Frontal cortex (tissue), 4 donors: Measurements from ENCODE around the gene CASP1. TPM values are rescaled to one million over a fixed set of nuclear protein-coding genes. Genes with fewer than 3 reads are reported as not detected.
"Not testable (repeated sequence)": the region's sequence is repeated elsewhere in the genome, so short reads cannot be mapped to it uniquely, and the experiment has no call there.

Experiments used
- DNase-seq, 2 donors: peaks; one replicate each; pipeline ENCODE4 v3.0.0; 2012; ENCODE audit warnings: low spot score in 2 of 2
- FAIRE-seq: peaks from 2 replicates; lab custom pipeline; 2012; peaks lifted over from hg19 to GRCh38; lab: Jason Lieb, UNC
- total RNA-seq: library from RNA; depleted of rRNA; stranded (reverse); fragments of >200 nt; gene quantifications from one replicate; pipeline ENCODE4 v1.2.3, GENCODE V29; 2014
- donor health status: control.
- donor health status: control.
- donor health status: control.

The CASP1 gene
- 2.9 TPM for total RNA-seq

DNA sequence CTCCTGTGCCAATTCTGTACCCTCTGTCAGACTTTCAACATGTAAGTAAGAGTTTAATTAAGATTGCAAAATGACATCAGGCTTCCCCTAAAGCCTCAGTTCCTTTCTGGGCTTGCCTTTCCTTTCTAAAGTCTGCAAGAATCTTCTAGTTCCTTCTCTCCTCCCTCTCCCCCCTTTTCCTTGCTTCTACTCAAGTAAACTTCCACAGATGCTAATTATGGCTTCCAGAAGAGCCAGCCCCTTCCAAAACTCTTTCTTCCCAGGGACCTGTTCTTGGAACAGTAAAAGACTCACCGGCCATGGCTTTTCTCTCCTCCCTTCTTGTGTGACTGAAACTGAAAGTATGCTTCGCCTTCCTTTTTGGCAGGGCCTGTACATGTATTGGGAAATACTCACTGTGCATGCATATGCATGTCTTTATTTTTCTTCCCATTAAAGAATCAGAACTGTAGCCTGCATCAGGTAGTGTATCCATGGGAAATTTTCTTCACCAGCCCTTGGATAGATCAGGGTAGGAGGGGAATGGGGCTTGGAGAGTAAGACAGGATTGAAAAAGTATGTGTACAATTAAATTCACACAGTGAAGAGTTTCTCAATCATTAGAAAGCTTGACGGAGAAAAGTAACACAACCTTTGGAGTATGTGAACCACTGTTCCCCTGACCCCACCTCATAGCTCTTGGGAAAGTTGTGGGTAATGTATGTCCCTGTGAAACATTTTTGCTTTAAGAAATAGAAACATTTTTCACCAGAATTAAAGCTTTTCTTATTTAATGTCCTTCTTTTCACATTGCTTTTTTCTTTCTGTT is at the start of gene CASP1:
Gene CASP1 (minus strand): TSS at position 332 of the 808 bp plus-strand sequence. CDS start 31 bp downstream, at position 301.
- FAIRE-seq (no peak), DNase-seq (no peak)

- no peak for DNase-seq
- no peak for FAIRE-seq
These were observed 46.6 kb upstream of the CASP1 start for GRCh38 chr11:105081412-105082150.

DNA sequence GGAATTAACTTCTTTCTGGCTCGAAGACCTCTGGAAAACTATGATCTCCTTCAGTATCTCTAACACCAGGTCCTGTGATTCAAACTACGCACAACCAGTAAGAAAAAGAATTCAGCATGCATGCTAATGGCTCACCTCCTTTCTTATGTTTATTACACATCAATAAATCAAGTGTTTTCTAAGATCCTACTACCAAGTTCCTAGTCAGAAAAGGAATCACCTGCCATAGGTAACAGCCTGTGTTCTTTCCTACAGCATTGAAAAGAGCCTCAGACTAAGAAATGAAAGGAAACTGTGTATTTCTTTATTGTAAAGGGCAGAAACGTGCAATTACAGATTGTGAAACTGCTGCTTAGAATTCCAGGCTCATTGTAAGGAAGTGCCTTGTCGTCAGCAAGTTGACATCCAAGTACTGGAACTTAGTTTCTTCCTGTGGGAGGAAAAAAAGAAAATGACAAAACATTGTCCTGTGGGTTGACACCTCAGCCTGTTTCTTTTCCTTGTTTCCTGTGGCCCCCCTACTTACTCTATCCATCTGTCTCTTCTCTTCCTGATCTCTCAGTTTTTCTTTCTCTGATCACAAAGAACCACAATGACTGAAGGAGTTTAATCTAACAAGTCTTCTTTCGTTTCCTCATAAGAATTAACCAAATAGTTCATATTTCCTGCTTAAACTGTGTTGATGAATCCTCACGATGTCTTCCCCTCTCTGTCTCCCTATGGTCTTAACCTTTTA is 45.4 kb upstream of the CASP1 start:
- not testable (repeated sequence) for FAIRE-seq, DNase-seq

- FAIRE-seq (no peak), DNase-seq (no peak)
These were observed 43.3 kb upstream of the CASP1 start for GRCh38 chr11:105078283-105078682.

GRCh38 chr11:105077141-105077790 is 42.3 kb upstream of the CASP1 start:
- DNase-seq, FAIRE-seq: not testable (repeated sequence)

GRCh38 chr11:105074166-105074530 is 39.2 kb upstream of the CASP1 start:
- no peak for FAIRE-seq
- no peak for DNase-seq

DNA sequence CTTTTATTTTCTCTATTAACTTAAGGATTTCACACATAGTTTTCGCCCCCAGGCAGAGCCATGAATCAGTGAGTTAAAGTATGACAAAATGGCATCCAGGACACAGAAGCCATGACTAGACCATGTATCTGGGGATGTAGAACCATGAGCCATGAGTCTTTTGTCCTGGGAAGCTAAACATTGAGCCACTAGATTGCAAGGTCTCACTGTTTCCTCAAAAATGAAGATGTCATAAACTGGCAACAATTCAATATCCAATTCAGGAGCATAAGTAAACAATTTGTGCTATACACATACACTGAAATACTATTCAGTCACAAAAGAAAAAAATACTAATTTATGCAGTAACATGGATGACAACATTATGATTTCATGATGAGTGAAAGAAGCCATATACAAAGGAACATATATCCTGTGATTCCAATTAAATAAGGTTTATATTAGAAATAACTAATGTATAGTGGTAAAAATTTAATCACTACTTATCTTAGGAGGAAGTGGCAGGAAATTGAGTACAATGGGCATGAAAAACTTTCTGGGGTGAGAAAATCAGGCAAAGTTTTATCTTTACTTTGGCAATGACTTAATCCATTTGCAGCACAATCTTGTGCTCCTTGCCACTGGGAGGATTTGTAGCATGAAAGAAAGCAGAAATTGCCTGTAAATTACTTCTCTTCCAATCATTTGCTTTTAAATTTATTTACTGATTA is 38.7 kb upstream of the CASP1 start:
- FAIRE-seq (no peak), DNase-seq (no peak)

DNA sequence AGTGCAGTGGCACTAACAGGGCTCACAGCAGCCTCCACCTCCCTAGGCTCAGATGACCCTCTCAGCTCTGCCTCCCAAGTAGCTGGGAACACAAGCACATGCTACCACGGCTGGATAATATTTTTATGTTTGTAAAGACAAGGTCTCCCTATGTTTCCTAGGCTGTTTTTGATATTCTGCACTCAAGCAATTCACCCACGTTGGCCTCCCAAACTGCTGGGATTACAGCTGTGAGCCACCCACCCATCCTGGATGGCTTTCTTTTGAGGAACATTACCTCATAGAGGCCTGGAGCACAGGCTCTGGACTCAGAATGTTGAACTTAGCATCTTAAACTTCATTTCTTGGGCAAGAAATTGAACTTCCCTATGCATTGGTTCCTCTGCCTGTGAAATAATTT is 37.1 kb upstream of the CASP1 start:
- DNase-seq, FAIRE-seq: not testable (repeated sequence)

DNA sequence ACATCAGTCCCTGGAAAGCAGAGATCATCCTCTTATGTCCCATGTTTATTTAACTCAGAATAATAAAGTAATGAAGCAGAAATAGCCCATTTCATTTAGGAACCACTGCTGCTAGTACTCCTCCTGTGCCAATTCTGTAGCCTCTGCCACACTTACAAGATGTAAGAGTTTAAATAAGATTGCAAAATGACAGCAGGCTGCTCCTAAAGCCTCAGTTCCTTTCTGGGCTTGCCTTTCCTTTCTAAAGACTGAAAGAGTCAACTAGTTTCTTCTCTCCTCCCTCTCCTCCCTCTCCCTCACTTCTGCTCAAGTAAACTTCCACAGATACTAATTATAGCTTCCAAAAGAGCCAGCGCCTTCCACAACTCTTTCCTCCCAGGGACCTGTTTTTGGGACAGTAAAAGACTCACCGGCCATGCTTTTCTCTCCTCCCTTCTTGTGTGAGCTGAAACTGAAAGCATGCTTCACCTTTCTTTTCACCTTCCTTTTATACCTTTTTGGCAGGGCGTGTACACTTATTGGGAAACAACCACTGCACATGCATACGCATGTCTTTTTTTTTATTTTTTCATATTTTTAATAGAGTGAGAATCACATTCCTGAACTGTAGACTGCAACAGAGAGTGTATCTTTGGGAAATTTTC is 36.3 kb upstream of the CASP1 start:
- no peak for FAIRE-seq
- no peak for DNase-seq

DNA sequence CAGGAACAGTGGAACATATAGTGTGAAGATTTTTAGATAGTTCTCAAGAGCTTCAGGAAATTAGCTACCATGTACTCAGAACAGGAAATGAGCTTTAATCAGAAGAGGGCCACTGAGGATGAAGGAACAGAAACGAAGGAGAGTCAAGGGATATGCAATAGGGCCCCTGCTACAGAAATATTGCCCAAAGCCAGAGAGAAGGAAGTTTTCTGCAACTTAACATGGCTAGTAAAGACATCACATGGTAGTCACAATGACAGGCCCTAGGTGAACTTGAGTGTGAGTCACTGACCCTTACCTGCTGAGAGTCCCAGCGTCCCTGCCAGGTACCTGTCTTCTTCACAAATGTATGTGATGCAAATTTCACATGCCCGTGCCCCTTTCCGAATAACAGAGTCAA is 35.4 kb upstream of the CASP1 start:
- DNase-seq: no peak
- FAIRE-seq: no peak

DNA sequence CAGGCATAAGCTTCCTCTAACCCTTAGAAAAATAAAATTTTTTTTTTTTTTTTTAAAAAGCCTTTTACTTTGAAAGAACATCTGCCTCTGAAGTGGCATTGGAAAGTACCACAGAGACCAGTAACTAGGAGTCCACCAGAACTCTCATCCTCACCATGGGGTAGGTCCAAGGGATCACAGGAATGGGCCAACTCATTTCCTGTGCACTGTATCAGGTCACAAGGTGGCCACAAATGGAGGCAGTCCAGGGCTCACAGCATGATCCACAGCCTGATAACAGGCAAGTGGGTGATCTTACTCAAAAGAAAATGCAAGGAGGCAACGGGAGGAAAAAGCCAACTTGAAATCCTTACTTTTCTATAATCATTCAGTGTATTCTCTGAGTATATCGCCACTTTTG is 34.8 kb upstream of the CASP1 start:
- FAIRE-seq: not testable (repeated sequence)

GRCh38 chr11:105063245-105063941 is 28.4 kb upstream of the CASP1 start:
- not testable (repeated sequence) for FAIRE-seq, DNase-seq

More for the DNA sequence above, 34.8 kb upstream of the CASP1 start:
- DNase-seq: not testable (repeated sequence)

DNA sequence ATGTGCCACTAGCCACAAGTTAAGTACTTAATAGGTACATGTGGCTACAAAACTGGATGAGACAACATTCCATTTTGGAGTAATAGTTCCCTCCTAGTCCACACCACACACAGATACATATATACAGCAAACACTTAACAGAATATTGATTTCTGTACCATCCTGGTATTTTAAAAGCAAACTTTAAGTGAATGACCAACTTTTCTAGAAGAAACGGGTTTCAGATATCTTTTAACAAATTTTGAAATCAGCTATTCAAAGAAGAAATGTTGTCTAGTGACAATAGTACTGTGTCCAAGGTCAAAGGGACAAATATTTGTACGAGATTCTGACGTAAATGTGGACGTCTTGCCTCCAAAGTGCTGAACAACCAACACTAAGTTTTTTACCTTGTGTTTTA is 22.5 kb upstream of the CASP1 start:
- no peak for FAIRE-seq
- DNase-seq: no peak

GRCh38 chr11:105056446-105056845 is 21.5 kb upstream of the CASP1 start:
- DNase-seq (no peak), FAIRE-seq (no peak)

- no peak for DNase-seq
- no peak for FAIRE-seq
These were observed 20.0 kb upstream of the CASP1 start for GRCh38 chr11:105054723-105055493.

DNA sequence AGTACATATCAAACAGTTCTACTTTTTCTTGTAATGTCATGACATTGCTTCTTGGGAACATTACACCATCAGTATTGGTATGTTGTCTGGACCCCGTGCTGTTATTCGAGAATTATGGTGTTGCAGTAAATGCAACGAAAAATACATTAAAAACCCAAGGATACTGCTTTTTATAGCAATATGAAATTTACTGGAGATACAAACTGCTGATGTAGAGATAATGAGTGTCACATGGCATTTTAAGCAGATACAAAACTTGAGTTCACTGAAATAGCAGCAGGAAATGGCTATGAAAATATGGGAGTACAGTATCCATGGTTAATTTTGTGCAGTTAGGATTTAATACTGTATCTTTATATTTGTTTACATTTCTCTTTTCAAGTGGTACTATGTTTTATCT is 17.5 kb upstream of the CASP1 start:
- FAIRE-seq (no peak), DNase-seq (no peak)

- no peak for DNase-seq
- no peak for FAIRE-seq
These were observed 16.6 kb upstream of the CASP1 start for GRCh38 chr11:105051559-105051958.

GRCh38 chr11:105049481-105049880 is 14.5 kb upstream of the CASP1 start:
- FAIRE-seq: no peak

More at GRCh38 chr11:105049481-105049880, 14.5 kb upstream of the CASP1 start:
- no peak for DNase-seq
